SK-N-SH (cell line): ENCODE measurements around the gene PDIA5.

Experiments
- POLR2AphosphoS5 ChIP-seq: IDR thresholded peaks from 2 replicates; pipeline ENCODE4 v1.6.1; 2012; ENCODE audit warnings: low read depth, low read length
- TF ChIP-seq, protein P1 (sequence below): fragments of 200-600 bp; sonication (generic); IDR thresholded peaks from 2 replicates; pipeline ENCODE4 v1.6.1; 2017; ENCODE audit warnings: antibody characterized with exemption, mild to moderate bottlenecking, moderate library complexity

DNA sequence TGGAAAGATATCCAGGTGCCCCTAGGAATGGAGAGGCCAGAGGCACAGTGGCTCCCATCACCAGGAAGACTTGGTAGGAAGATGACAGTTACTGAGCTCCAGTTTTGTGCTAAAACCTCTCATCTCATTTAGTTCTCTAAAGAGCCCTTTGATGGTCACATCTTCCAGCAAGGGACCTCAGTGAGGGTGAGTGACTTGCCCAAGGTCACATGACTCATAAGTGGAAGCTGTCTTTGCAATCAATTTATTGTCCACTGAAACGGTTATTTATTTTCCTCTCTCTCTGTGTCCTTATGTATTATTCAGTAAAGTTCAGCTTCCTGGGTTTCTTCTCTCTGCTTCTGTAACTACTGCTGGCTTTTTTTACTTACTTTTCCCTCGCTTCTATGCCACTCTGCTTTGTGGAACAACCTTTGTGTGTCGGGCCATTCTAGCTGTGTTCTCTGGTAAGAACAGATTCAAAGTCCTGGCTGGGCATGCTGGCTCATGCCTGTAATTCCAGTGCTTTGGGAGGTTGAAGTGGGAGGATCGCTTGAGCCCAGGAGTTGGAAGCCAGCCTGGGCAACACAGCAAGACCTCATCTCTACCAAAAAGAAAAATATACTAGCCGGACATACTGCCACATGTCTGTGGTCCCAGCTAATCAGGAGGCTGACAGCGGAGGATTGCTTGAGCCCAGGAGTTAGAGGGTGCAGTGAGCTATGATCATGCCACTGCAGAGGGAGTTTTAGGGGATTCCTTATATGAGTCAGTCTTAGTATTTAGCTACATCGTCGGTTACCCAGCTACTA, 55.9 kb downstream of the PDIA5 start:
- TF ChIP-seq, protein P1, sequence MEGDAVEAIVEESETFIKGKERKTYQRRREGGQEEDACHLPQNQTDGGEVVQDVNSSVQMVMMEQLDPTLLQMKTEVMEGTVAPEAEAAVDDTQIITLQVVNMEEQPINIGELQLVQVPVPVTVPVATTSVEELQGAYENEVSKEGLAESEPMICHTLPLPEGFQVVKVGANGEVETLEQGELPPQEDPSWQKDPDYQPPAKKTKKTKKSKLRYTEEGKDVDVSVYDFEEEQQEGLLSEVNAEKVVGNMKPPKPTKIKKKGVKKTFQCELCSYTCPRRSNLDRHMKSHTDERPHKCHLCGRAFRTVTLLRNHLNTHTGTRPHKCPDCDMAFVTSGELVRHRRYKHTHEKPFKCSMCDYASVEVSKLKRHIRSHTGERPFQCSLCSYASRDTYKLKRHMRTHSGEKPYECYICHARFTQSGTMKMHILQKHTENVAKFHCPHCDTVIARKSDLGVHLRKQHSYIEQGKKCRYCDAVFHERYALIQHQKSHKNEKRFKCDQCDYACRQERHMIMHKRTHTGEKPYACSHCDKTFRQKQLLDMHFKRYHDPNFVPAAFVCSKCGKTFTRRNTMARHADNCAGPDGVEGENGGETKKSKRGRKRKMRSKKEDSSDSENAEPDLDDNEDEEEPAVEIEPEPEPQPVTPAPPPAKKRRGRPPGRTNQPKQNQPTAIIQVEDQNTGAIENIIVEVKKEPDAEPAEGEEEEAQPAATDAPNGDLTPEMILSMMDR = no peak
- TF ChIP-seq POLR2AphosphoS5 = no peak
